Left lung (tissue), 10 donors: ENCODE results near the gene SCAMP2. TPM values are rescaled to one million over a fixed set of nuclear protein-coding genes. Genes with fewer than 3 reads are reported as not detected.
"Not testable (repeated sequence)": the region's sequence is repeated elsewhere in the genome, so short reads cannot be mapped to it uniquely, and the experiment has no call there.

Experiments used
- ATAC-seq: fragments of 200-7000 bp; cut with Tn5 transposase; one replicate; pipeline ENCODE4 v1.9.1; 2020; ENCODE audit warnings: moderate library complexity
- DNase-seq, 4 donors: peaks; one replicate each; pipeline ENCODE4 v3.0.0-alpha.2; 2013 to 2020
- H3K27ac ChIP-seq, 2 donors: fragments of 200-600 bp; sonication (generic) in 1 of 2; one replicate each; pipeline versions ENCODE4 v1.5.0 to v1.8.0; 2020 to 2021
- H3K27me3 ChIP-seq, 2 donors: fragments of 200-600 bp; sonication (generic) in 1 of 2; one replicate each; pipeline versions ENCODE4 v1.5.0 to v1.8.0; 2020 to 2021
- H3K36me3 ChIP-seq, 2 donors: fragments of 200-600 bp; sonication (generic) in 1 of 2; one replicate each; pipeline versions ENCODE4 v1.5.0 to v1.8.0; 2020 to 2021
- H3K4me1 ChIP-seq, 2 donors: fragments of 200-600 bp; one replicate each; pipeline ENCODE4 v1.8.0; 2021
- H3K4me3 ChIP-seq, 2 donors: fragments of 200-600 bp; sonication (generic) in 1 of 2; one replicate each; pipeline versions ENCODE4 v1.5.0 to v1.8.0; 2020 to 2021; ENCODE audit warnings: mild to moderate bottlenecking in 1 of 2
- H3K9me3 ChIP-seq, 2 donors: fragments of 200-600 bp; sonication (generic) in 1 of 2; one replicate each; pipeline versions ENCODE4 v1.5.0 to v1.8.0; 2020 to 2021
- CTCF ChIP-seq, 2 donors: fragments of 200-600 bp; sonication (generic) in 1 of 2; IDR thresholded peaks; one replicate each; pipeline versions ENCODE4 v1.5.0 to v1.8.0; 2021; ENCODE audit warnings: antibody characterized with exemption in 2 of 2
- intact Hi-C, 2 donors: fragments of 100-400 bp; cut with DNase I; formaldehyde crosslinking; loops; one replicate each; pipeline versions ENCODE4 v1.11.2 to v1.14.2; 2022
- polyA plus RNA-seq, 6 donors: library from polyadenylated mRNA; unstranded; fragments of 120-200 nt; gene quantifications; one replicate each; pipeline ENCODE4 v1.2.1, GENCODE V29; 2013; ENCODE audit not compliant: insufficient read length in 6 of 6
- total RNA-seq, 2 donors: library from RNA; stranded (reverse); fragmentation: NEBNext Ultra II Directional; extraction: Animal tissue kit (Norgen Biotek cat#: 25700); gene quantifications; one replicate each; pipeline ENCODE4 v1.2.1, GENCODE V29; 2021
- donor health status: DM: no; HTN: yes; CAD: no.
- donor health status: DM: no; HTN: no; CAD: no.

SCAMP2 gene
- total and polyA plus RNA-seq, 8 donors: 42.8 to 138 (median 48.0) TPM

- intact Hi-C loops: no loop called here
- Histone ChIP-seq H3K4me1 (peaks cover 2% of the 10 kb centered on the region in 2 donors), H3K4me3 (no peak overlapping the region), H3K27me3 (no peaks in the 10 kb centered on the region), H3K36me3 (peaks cover 0 to 62% of the 10 kb centered on the region in 2 donors), H3K27ac (no peak overlapping the region), H3K9me3 (no peaks in the 10 kb centered on the region)
- ATAC-seq: no peak
- TF ChIP-seq CTCF (IDR thresholded peaks at IDR 0.05): no peak
- no peak for DNase-seq
Observed at GRCh38 chr15:74896316-74896715, 23.2 kb upstream of the SCAMP2 start.

DNA sequence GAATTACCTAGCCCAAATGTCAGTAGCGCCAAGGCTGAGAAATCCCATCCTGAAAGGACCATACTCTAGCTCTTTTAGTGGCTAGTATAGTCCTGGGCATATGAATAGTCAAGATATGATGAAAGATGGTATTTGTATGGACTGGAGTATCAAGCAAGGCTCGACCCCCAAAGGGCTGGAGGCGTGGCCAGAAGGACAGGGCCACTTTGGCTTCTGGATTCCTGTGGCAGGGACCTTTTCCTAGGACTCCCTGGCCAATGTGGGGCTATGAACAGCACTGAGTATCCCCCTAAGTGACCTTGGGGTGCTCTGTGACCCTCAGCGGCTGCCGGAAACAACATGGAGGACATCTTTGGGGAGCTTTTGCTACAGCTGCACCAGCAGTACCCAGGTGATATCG lies 22.7 kb upstream of the SCAMP2 start:
- ATAC-seq (no peak), DNase-seq (no peak)
- H3K4me1 ChIP-seq: peaks cover 0 to 1% of the 10 kb centered on the region in 2 donors
- H3K4me3 ChIP-seq: no peak overlapping the region
- H3K27ac ChIP-seq: no peak overlapping the region
- no peaks in the 10 kb centered on the region for H3K9me3 ChIP-seq
- intact Hi-C loops: no loop called here
- H3K27me3 ChIP-seq: no peaks in the 10 kb centered on the region
- no peak for TF ChIP-seq CTCF (IDR thresholded peaks at IDR 0.05)
- peaks cover 0 to 57% of the 10 kb centered on the region in 2 donors for H3K36me3 ChIP-seq

DNA sequence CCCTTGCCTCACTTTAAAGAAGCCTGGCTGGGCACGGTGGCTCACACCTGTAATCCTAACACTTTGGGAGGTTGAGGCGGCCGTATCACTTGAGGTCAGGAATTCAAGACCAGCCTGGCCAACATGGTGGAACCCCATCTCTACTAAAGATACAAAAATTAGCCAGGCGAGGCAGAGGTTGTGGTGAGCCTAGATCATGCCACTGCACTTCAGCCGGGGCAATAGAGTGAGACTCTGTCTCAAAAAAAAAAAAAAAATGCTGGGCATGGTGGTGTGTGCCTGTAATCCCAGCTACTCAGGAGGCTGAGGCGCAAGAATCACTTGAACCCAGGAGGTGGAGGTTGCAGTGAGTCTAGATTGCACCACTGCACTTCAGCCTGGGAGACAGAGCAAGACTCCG lies 21.2 kb upstream of the SCAMP2 start:
- intact Hi-C loops: not testable (repeated sequence)

GRCh38 chr15:74893627-74894026 lies 20.5 kb upstream of the SCAMP2 start:
- intact Hi-C loops: no loop called here

More for the DNA sequence above, 21.2 kb upstream of the SCAMP2 start:
- not testable (repeated sequence) for H3K27ac ChIP-seq, H3K27me3 ChIP-seq, H3K9me3 ChIP-seq, ATAC-seq, H3K4me3 ChIP-seq, DNase-seq
- peaks cover 0 to 11% of the 10 kb centered on the region in 2 donors for H3K4me1 ChIP-seq
- H3K36me3 ChIP-seq: peaks cover 0 to 42% of the 10 kb centered on the region in 2 donors

GRCh38 chr15:74892931-74893330 lies 19.8 kb upstream of the SCAMP2 start:
- H3K36me3 ChIP-seq: peaks cover 0 to 28% of the 10 kb centered on the region in 2 donors
- no peak overlapping the region for H3K4me3 ChIP-seq
- no peaks in the 10 kb centered on the region for H3K27me3 ChIP-seq
- no peaks in the 10 kb centered on the region for H3K9me3 ChIP-seq
- H3K27ac ChIP-seq: no peak overlapping the region
- ATAC-seq: no peak
- H3K4me1 ChIP-seq: peaks cover 0 to 21% of the 10 kb centered on the region in 2 donors
- intact Hi-C loops: no loop called here
- DNase-seq: no peak
- TF ChIP-seq CTCF (IDR thresholded peaks at IDR 0.05): no peak

More at GRCh38 chr15:74893627-74894026, 20.5 kb upstream of the SCAMP2 start:
- H3K9me3 ChIP-seq: no peaks in the 10 kb centered on the region
- ATAC-seq (no peak), DNase-seq (no peak)
- H3K27ac ChIP-seq: no peak overlapping the region
- peaks cover 0 to 35% of the 10 kb centered on the region in 2 donors for H3K36me3 ChIP-seq
- H3K4me3 ChIP-seq: no peak overlapping the region
- H3K4me1 ChIP-seq: peaks cover 0 to 18% of the 10 kb centered on the region in 2 donors
- no peak for TF ChIP-seq CTCF (IDR thresholded peaks at IDR 0.05)
- no peaks in the 10 kb centered on the region for H3K27me3 ChIP-seq

DNA sequence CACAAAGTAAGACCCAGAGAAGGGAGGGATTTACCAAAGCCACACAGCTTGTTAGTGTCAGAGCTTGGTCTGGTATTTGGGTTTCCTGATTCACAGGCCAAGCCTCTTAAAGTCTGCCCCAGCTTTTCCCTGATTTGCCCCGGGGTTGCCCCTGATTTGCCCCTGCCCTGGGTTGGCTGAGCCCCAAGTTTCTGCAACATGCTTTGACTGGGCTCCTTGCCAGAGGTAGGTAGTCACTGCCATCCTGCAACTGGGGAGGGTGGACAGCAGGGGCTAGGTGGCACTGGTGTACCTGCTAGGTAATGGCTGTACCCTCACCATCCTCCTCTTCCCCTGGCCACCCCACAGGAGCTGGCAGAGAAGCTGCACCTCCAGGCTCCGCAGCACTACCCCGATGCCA lies 19.1 kb upstream of the SCAMP2 start:
- no peak overlapping the region for H3K4me3 ChIP-seq
- peaks cover 0 to 21% of the 10 kb centered on the region in 2 donors for H3K4me1 ChIP-seq
- DNase-seq: no peak
- ATAC-seq: no peak
- no peak for TF ChIP-seq CTCF (IDR thresholded peaks at IDR 0.05)
- intact Hi-C loops: no loop called here
- peaks cover 0 to 22% of the 10 kb centered on the region in 2 donors for H3K36me3 ChIP-seq
- no peak overlapping the region for H3K27ac ChIP-seq
- no peaks in the 10 kb centered on the region for H3K27me3 ChIP-seq
- no peaks in the 10 kb centered on the region for H3K9me3 ChIP-seq
